Measurements from ENCODE around the gene CRTC3. TPM values are rescaled to one million over a fixed set of nuclear protein-coding genes. Genes with fewer than 3 reads are reported as not detected.
"Not testable (repeated sequence)": the region's sequence is repeated elsewhere in the genome, so short reads cannot be mapped to it uniquely, and the experiment has no call there.

The CRTC3 gene
- total RNA-seq, 2 donors from 2014 or later = 23.0 to 23.1 TPM

GRCh38 chr15:90513448-90513847, 16.3 kb upstream of the CRTC3 start:
- DNase-seq = no peak
- intact Hi-C loops (cut with DNase I, micrococcal nuclease) = no loop called here

GRCh38 chr15:90513893-90514292, 15.8 kb upstream of the CRTC3 start:
- DNase-seq; ATAC-seq; intact Hi-C loops (cut with DNase I, micrococcal nuclease): not testable (repeated sequence)

More at GRCh38 chr15:90513448-90513847, 16.3 kb upstream of the CRTC3 start:
- ATAC-seq = no peak

- intact Hi-C loops (cut with DNase I, micrococcal nuclease) = no loop called here
- no peak for ATAC-seq
Measured at GRCh38 chr15:90519688-90520087, 10.0 kb upstream of the CRTC3 start.

GRCh38 chr15:90520365-90520764, 9.4 kb upstream of the CRTC3 start:
- intact Hi-C loops (cut with DNase I, micrococcal nuclease) = no loop called here
- DNase-seq = no peak
- no peak for ATAC-seq

More at GRCh38 chr15:90519688-90520087, 10.0 kb upstream of the CRTC3 start:
- no peak for DNase-seq

- intact Hi-C loops (cut with DNase I, micrococcal nuclease) = no loop called here
- ATAC-seq (no peak), DNase-seq (no peak)
Measured at GRCh38 chr15:90523373-90523772, 6.3 kb upstream of the CRTC3 start.

GRCh38 chr15:90524018-90524803, 5.5 kb upstream of the CRTC3 start:
- ATAC-seq; DNase-seq; intact Hi-C loops (cut with DNase I, micrococcal nuclease): not testable (repeated sequence)

GRCh38 chr15:90529011-90529370, 732 bp upstream of the CRTC3 start:
- ATAC-seq = no peak
- no peak for DNase-seq
- intact Hi-C loops (cut with DNase I, micrococcal nuclease) = no loop called here

- peak; percentile 51 for ATAC-seq
- intact Hi-C loops (cut with DNase I, micrococcal nuclease) = loop anchor here in 1 of 2 donors (10.0 kb wide), 1 partner anchor 64 kb away; no protein-coding TSS in a partner anchor
Measured at GRCh38 chr15:90530250-90531051, 728 bp downstream of the CRTC3 start.

GRCh38 chr15:90531147-90531546, 1.4 kb downstream of the CRTC3 start:
- no peak for DNase-seq
- no peak for ATAC-seq
- intact Hi-C loops (cut with DNase I, micrococcal nuclease) = loop anchor here in 1 of 2 donors (10.0 kb wide), 1 partner anchor 64 kb away; no protein-coding TSS in a partner anchor

More at GRCh38 chr15:90530250-90531051, 728 bp downstream of the CRTC3 start:
- peak; percentile 41 to 69 for DNase-seq

- DNase-seq (no peak), ATAC-seq (no peak)
- intact Hi-C loops (cut with DNase I, micrococcal nuclease) = loop anchor here in 1 of 2 donors (10.0 kb wide), 1 partner anchor 60 kb away; no protein-coding TSS in a partner anchor
Measured at GRCh38 chr15:90535254-90535653, 5.5 kb downstream of the CRTC3 start.

- ATAC-seq = no peak
- intact Hi-C loops (cut with DNase I, micrococcal nuclease) = loop anchor here in 1 of 2 donors (5.0 to 10.0 kb wide), 2 partner anchors 55 to 73 kb away; no protein-coding TSS in a partner anchor
- no peak for DNase-seq
Measured at GRCh38 chr15:90539789-90540188, 10.1 kb downstream of the CRTC3 start.

- intact Hi-C loops (cut with DNase I, micrococcal nuclease) = loop anchor here in 1 of 2 donors (5.0 kb wide), 1 partner anchor 72 kb away; no protein-coding TSS in a partner anchor
- ATAC-seq (no peak), DNase-seq (no peak)
Measured at GRCh38 chr15:90540768-90541167, 11.0 kb downstream of the CRTC3 start.

- intact Hi-C loops (cut with DNase I, micrococcal nuclease) = no loop called here
- no peak for ATAC-seq
- no peak for DNase-seq
Measured at GRCh38 chr15:90545095-90545494, 15.4 kb downstream of the CRTC3 start.

- ATAC-seq (no peak), DNase-seq (no peak)
- intact Hi-C loops (cut with DNase I, micrococcal nuclease) = no loop called here
Measured at GRCh38 chr15:90547540-90547939, 17.8 kb downstream of the CRTC3 start.

GRCh38 chr15:90550919-90551318, 21.2 kb downstream of the CRTC3 start:
- ATAC-seq = no peak
- intact Hi-C loops (cut with DNase I, micrococcal nuclease) = no loop called here
- no peak for DNase-seq

GRCh38 chr15:90552162-90552928, 22.6 kb downstream of the CRTC3 start:
- DNase-seq = no peak

GRCh38 chr15:90552929-90553211, 23.1 kb downstream of the CRTC3 start:
- no peak for ATAC-seq
- intact Hi-C loops (cut with DNase I, micrococcal nuclease) = no loop called here
- DNase-seq = no peak

More at GRCh38 chr15:90552162-90552928, 22.6 kb downstream of the CRTC3 start:
- ATAC-seq = no peak
- intact Hi-C loops (cut with DNase I, micrococcal nuclease) = no loop called here

GRCh38 chr15:90553248-90553745, 23.6 kb downstream of the CRTC3 start:
- DNase-seq = no peak
- intact Hi-C loops (cut with DNase I, micrococcal nuclease) = no loop called here
- no peak for ATAC-seq
